Neutrophil (primary cell): ENCODE measurements around the gene GJD4.

Experiments used
- H3K27ac ChIP-seq: fragments of 200-600 bp; sonication (generic); 2 replicates; pipeline ENCODE4 v1.5.1; 2016; ENCODE audit warnings: mild to moderate bottlenecking, moderate library complexity
- H3K27me3 ChIP-seq: fragments of 200-600 bp; sonication (generic); 2 replicates; pipeline ENCODE4 v1.6.0; 2016; ENCODE audit warnings: mild to moderate bottlenecking
- H3K36me3 ChIP-seq: fragments of 200-600 bp; sonication (generic); 2 replicates; pipeline ENCODE4 v1.5.1; 2017
- H3K4me1 ChIP-seq, 2 experiments: fragments of 200-600 bp in 1 of 2; sonication (generic) in 1 of 2; 1 replicate in 1 of 2; 2 replicates in 1 of 2; pipeline versions ENCODE4 v1.5.1 to v1.6.1; 2013 to 2016; ENCODE audit warnings: low read depth in 1 of 2, low read length in 1 of 2, mild to moderate bottlenecking in 1 of 2, moderate library complexity in 1 of 2; ENCODE audit not compliant: control insufficient read depth in 1 of 2, insufficient read depth in 1 of 2
- H3K4me3 ChIP-seq, 2 experiments: fragments of 200-600 bp in 1 of 2; sonication (generic) in 1 of 2; 1 replicate in 1 of 2; 2 replicates in 1 of 2; pipeline ENCODE4 v1.5.1; 2013 to 2016; ENCODE audit warnings: low read depth in 1 of 2, low read length in 1 of 2, mild to moderate bottlenecking in 1 of 2, moderate library complexity in 1 of 2
- H3K9me3 ChIP-seq: fragments of 200-600 bp; sonication (generic); 2 replicates; pipeline ENCODE4 v1.5.1; 2016
- TF ChIP-seq, protein P1 (sequence below): fragments of 200-600 bp; sonication (generic); IDR thresholded peaks from 2 replicates; pipeline ENCODE4 v1.5.1; 2016; ENCODE audit warnings: antibody characterized with exemption

GJD4 gene

DNA sequence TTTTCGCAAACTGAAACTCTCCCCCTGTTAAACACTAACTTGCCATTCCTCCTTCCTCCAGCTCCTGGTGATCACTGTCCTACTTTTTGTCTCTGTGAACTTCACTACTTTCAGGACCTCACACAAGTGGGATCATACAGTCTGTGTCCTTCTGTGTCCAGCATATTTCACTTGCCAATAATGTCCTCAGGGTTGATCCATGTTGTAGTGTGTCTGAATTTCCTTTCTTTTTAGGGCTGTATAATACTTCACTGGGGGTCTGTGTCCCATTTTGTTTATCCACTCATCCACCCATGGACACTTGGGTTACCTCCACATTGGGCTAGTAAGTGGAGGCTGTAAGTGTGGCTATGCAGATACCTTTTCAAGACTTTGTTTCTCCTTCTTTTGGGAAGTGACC, 42.7 kb upstream of the GJD4 start:
- no peak overlapping the region for H3K4me3 ChIP-seq
- H3K9me3 ChIP-seq, result no peaks in the 10 kb centered on the region
- TF ChIP-seq, protein P1, sequence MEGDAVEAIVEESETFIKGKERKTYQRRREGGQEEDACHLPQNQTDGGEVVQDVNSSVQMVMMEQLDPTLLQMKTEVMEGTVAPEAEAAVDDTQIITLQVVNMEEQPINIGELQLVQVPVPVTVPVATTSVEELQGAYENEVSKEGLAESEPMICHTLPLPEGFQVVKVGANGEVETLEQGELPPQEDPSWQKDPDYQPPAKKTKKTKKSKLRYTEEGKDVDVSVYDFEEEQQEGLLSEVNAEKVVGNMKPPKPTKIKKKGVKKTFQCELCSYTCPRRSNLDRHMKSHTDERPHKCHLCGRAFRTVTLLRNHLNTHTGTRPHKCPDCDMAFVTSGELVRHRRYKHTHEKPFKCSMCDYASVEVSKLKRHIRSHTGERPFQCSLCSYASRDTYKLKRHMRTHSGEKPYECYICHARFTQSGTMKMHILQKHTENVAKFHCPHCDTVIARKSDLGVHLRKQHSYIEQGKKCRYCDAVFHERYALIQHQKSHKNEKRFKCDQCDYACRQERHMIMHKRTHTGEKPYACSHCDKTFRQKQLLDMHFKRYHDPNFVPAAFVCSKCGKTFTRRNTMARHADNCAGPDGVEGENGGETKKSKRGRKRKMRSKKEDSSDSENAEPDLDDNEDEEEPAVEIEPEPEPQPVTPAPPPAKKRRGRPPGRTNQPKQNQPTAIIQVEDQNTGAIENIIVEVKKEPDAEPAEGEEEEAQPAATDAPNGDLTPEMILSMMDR, result no peak
- H3K27me3 ChIP-seq, result no peaks in the 10 kb centered on the region
- peaks cover 43% of the 10 kb centered on the region for H3K36me3 ChIP-seq
- H3K4me1 ChIP-seq, result peaks cover 9 to 13% of the 10 kb centered on the region in 2 experiments
- H3K27ac ChIP-seq, result peak overlapping the region; percentile 4

DNA sequence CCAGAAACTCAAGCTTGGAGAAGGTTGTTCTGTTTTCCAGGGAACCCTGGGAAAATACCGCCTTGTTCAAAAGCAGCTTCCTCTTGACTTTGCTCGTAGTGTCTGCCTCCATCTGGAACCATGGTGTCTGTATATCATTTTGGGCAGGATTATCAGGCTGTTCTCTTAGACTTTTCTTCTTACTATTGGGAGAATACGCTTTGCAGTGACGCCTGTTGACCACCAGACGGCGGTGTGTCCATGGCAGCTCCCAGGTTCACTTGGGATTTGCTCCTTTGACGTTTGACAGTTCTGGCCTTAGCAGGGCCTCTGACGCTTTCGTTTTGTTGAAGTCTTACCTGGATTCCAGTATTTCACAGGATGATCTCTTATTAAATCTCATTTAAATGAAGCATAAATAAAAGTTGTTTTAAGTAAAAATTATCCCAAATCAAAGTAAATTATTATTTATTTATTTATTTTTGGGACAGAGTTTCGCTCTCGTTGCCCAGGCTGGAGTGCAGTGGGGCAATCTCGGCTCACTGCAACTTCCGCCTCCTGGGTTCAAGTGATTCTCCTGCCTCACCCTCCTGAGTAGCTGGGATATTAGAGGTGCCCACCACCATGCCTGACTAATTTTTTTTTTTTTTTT, 41.8 kb upstream of the GJD4 start:
- Histone ChIP-seq H3K4me1 (peaks cover 9 to 13% of the 10 kb centered on the region in 2 experiments), H3K9me3 (no peaks in the 10 kb centered on the region), H3K36me3 (peaks cover 51% of the 10 kb centered on the region), H3K27me3 (no peaks in the 10 kb centered on the region), H3K4me3 (no peak overlapping the region), H3K27ac (peak overlapping the region; percentile 4)
- TF ChIP-seq, protein P1, result peak; percentile 84

DNA sequence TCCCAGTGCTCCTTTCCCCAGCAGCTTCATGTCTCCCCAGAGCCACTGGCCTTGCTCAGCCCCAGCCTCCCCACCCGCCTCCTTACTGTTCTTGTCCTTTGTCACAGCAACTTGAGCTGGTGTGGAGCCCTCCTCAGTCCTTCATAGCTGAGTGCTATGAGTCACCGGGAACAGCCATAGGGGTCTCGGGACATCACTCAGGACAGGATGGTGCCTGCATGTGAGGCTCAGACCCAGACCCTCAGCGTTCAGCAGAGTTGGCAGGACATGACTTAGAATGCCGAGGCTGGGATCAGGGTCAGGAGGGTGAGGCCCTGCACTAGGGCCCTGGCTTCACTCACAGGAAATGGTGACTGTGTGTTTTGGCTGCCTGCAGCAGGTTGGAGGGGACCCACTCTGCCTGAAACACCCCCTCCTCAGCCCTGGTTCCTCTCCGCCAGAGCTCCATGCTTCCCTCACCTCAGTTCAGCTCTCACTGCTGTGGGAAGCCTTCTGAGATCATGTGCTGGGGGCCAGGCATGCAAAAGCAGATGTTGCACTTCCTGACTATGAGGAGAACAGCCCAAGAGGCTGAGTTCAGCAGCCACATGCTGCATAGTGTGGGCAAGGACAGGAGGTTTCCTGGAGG, 40.7 kb upstream of the GJD4 start:
- Histone ChIP-seq H3K4me1 (peaks cover 9 to 13% of the 10 kb centered on the region in 2 experiments), H3K36me3 (peaks cover 61% of the 10 kb centered on the region), H3K4me3 (no peak overlapping the region), H3K9me3 (no peaks in the 10 kb centered on the region), H3K27ac (peak overlapping the region; percentile 55), H3K27me3 (no peaks in the 10 kb centered on the region)
- TF ChIP-seq, protein P1, result no peak

DNA sequence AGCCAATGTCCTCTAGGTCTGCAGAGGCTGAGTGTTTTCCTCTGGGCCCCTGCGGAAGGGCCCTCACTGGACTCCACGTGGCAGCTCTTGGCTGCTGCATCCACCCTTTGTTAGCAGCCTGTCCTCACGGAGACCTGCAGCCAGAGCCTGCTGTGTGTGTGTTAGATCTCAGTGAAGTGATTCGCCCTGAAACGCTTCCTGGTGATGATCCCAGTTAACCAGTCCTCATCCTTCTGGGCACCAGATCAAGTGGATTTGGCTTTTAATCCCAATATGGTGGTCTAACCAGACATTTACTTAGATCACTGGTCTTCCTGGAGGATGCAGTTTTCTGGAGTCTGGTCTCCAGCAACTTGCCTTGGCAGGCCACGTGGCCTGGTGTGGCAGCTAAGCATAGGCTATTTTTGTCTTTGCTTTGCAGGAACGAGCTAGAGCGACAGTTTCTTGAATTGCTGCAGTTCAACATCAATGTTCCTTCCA, 39.5 kb upstream of the GJD4 start:
- no peaks in the 10 kb centered on the region for H3K9me3 ChIP-seq

DNA sequence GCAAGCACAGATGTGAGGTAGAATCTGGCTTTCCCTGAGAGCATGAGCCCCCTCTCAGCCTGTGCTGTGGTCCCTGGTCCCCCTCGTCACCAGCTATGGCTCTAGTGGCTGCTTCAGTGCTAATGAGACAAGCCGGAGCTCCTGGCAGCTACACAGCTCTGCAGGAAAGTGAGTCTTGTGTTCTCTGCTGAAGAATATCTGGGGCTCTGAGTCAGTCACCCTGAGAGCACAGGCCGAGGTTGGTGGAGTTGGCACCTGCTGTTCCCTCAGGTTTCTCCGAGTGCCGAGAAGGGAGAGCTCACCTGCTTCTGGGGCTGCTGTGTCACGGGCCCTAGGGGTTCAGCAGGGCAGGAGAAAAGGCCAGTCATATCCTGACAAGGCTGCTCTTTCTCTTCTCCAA, 37.2 kb upstream of the GJD4 start:
- Histone ChIP-seq H3K27ac (no peak overlapping the region), H3K9me3 (no peaks in the 10 kb centered on the region), H3K36me3 (peaks cover 57% of the 10 kb centered on the region), H3K27me3 (no peaks in the 10 kb centered on the region), H3K4me3 (no peak overlapping the region), H3K4me1 (peaks cover 9 to 13% of the 10 kb centered on the region in 2 experiments)
- TF ChIP-seq, protein P1, result no peak

More for the DNA sequence above, 39.5 kb upstream of the GJD4 start:
- Histone ChIP-seq H3K36me3 (peaks cover 62% of the 10 kb centered on the region), H3K27me3 (no peaks in the 10 kb centered on the region), H3K4me3 (no peak overlapping the region), H3K4me1 (peaks cover 9 to 13% of the 10 kb centered on the region in 2 experiments), H3K27ac (no peak overlapping the region)
- TF ChIP-seq, protein P1, result no peak
